CD4-positive, alpha-beta T cell treated with Interleukin-2 at 100 ng/mL for 4 hours (primary cell): Measurements from ENCODE around the gene TM9SF1.
A peak's percentile ranks its signal among the peaks of the same experiment; 100 is the strongest.

ENCODE experiments used
- DNase-seq: peaks from one replicate; pipeline ENCODE4 v3.0.0-alpha.2; 2020; ENCODE audit warnings: low spot score

TM9SF1 gene

GRCh38 chr14:24197056-24197450, 1.8 kb upstream of the TM9SF1 start:
- DNase-seq, result no peak

- no peak for DNase-seq
These were observed 1.1 kb upstream of the TM9SF1 start for GRCh38 chr14:24196071-24197055.

GRCh38 chr14:24194873-24195185, 412 bp downstream of the TM9SF1 start:
- no peak for DNase-seq

- DNase-seq, result no peak
These were observed 912 bp downstream of the TM9SF1 start for GRCh38 chr14:24194186-24194872.

- no peak for DNase-seq
These were observed 2.3 kb downstream of the TM9SF1 start for GRCh38 chr14:24192933-24193332.

- DNase-seq, result no peak
These were observed 4.8 kb downstream of the TM9SF1 start for GRCh38 chr14:24190416-24190815.

GRCh38 chr14:24189460-24189859, 5.8 kb downstream of the TM9SF1 start:
- DNase-seq, result no peak

- DNase-seq, result no peak
These were observed 6.2 kb downstream of the TM9SF1 start for GRCh38 chr14:24189059-24189375.

- peak; percentile 97 for DNase-seq
These were observed 6.8 kb downstream of the TM9SF1 start, which contains the start of gene IPO4 for GRCh38 chr14:24188251-24189058. TSS of gene IPO4 (minus strand) at chr14:24188816. CDS start at chr14:24188787, 29 bp downstream.

GRCh38 chr14:24187539-24187915, 7.7 kb downstream of the TM9SF1 start:
- no peak for DNase-seq

- DNase-seq, result no peak
These were observed 8.3 kb downstream of the TM9SF1 start for GRCh38 chr14:24186831-24187538.

GRCh38 chr14:24185741-24186140, 9.5 kb downstream of the TM9SF1 start:
- no peak for DNase-seq

- no peak for DNase-seq
These were observed 10.2 kb downstream of the TM9SF1 start for GRCh38 chr14:24185026-24185425.

GRCh38 chr14:24184104-24184970, 10.9 kb downstream of the TM9SF1 start:
- DNase-seq, result no peak

- no peak for DNase-seq
These were observed 12.2 kb downstream of the TM9SF1 start for GRCh38 chr14:24183014-24183481.

- DNase-seq, result no peak
These were observed 12.9 kb downstream of the TM9SF1 start for GRCh38 chr14:24182110-24182882.

GRCh38 chr14:24181371-24182077, 13.7 kb downstream of the TM9SF1 start:
- DNase-seq, result no peak

GRCh38 chr14:24179961-24180796, 15.1 kb downstream of the TM9SF1 start:
- no peak for DNase-seq
